Activated naive CD8-positive, alpha-beta T cell treated with anti-CD3 and anti-CD28 coated beads, Interleukin-2, amount 10 ng/mL, durations not matched to agents 7 days and 5 days (primary cell): ENCODE measurements around the gene TBC1D10B. TPM values are rescaled to one million over a fixed set of nuclear protein-coding genes. Genes with fewer than 3 reads are reported as not detected.

Experiments
- total RNA-seq, 2 experiments: library from RNA; stranded (reverse); gene quantifications; one replicate each; pipeline ENCODE4 v1.2.3, GENCODE V29; 2021

Gene TBC1D10B
- total RNA-seq, 2 experiments from 2014 or later: 63.6 to 69.8 TPM

Other genes starting within 250 kb of the TBC1D10B start
- 10 to 100 TPM; 77.6 to 81.4 TPM for gene MAPK3, start 247.3 kb downstream of the TBC1D10B start, total RNA-seq
- 1,000 to 10,000 TPM; 1,426 to 1,488 TPM for gene CORO1A, start 186.9 kb downstream of the TBC1D10B start, total RNA-seq
- 100 to 1,000 TPM; 122 to 145 TPM for gene BOLA2B, start 176.8 kb downstream of the TBC1D10B start, total RNA-seq
- gene SLX1A, start 176.6 kb downstream of the TBC1D10B start, total RNA-seq: 100 to 1,000 TPM in 1 of 2 experiments, 10 to 100 TPM in 1; 59.7 to 121 TPM
- gene SULT1A3, start 171.2 kb downstream of the TBC1D10B start, total RNA-seq: 10 to 100 TPM; 31.8 to 32.3 TPM
- 10 to 100 TPM; 19.0 to 30.7 TPM for gene NPIPB13, start 122.0 kb downstream of the TBC1D10B start, total RNA-seq
- gene CD2BP2, start 15.2 kb downstream of the TBC1D10B start, total RNA-seq: 10 to 100 TPM; 71.3 to 72.5 TPM
- 1 to 10 TPM in 1 of 2 experiments, not detected in 1; 1.7 TPM for gene MYL11, start 4.3 kb upstream of the TBC1D10B start, total RNA-seq
- gene SEPTIN1, start 12.1 kb upstream of the TBC1D10B start, total RNA-seq: 100 to 1,000 TPM; 293 to 318 TPM
- gene ZNF48, start 24.9 kb upstream of the TBC1D10B start, total RNA-seq: 10 to 100 TPM; 14.4 to 15.5 TPM
- 1 to 10 TPM; 4.8 to 5.6 TPM for gene ZNF771, start 37.1 kb upstream of the TBC1D10B start, total RNA-seq
- 10 to 100 TPM; 52.2 to 52.8 TPM for gene DCTPP1, start 59.5 kb upstream of the TBC1D10B start, total RNA-seq
- gene SEPHS2, start 75.4 kb upstream of the TBC1D10B start, total RNA-seq: 10 to 100 TPM; 59.4 to 59.8 TPM
- 100 to 1,000 TPM; 662 to 664 TPM for gene ITGAL, start 102.2 kb upstream of the TBC1D10B start, total RNA-seq
- 1 to 10 TPM; 7.4 to 8.1 TPM for gene ZNF768, start 156.1 kb upstream of the TBC1D10B start, total RNA-seq
- gene ZNF747, start 164.4 kb upstream of the TBC1D10B start, total RNA-seq: 10 to 100 TPM; 11.9 to 12.5 TPM
- gene ZNF764, start 187.9 kb upstream of the TBC1D10B start, total RNA-seq: 10 to 100 TPM; 20.9 to 23.3 TPM
- 10 to 100 TPM; 17.8 to 18.3 TPM for gene ZNF688, start 201.2 kb upstream of the TBC1D10B start, total RNA-seq
- gene ZNF785, start 215.2 kb upstream of the TBC1D10B start, total RNA-seq: 10 to 100 TPM; 22.3 to 24.8 TPM
- gene ZNF689, start 239.9 kb upstream of the TBC1D10B start, total RNA-seq: 10 to 100 TPM; 12.7 to 14.4 TPM